Measurements from ENCODE around the gene ZNF804A. TPM values are rescaled to one million over a fixed set of nuclear protein-coding genes. Genes with fewer than 3 reads are reported as not detected.

The ZNF804A gene
- total RNA-seq, 1 donor from 2014 or later = 0.32 TPM

- no peak overlapping the region for H3K4me3 Mint-ChIP-seq (ENCODE audit: unreplicated experiment)
- H3K36me3 ChIP-seq (ENCODE audit: insufficient read depth, low read length) = no peaks in the 10 kb centered on the region
- no peaks in the 10 kb centered on the region for H3K4me1 ChIP-seq (ENCODE audit: insufficient read depth, low read length)
- FAIRE-seq (no peak), DNase-seq (ENCODE audit: low read depth) (no peak)
- no peaks in the 10 kb centered on the region for H3K4me1 Mint-ChIP-seq (ENCODE audit: low read depth, unreplicated experiment)
- no peaks in the 10 kb centered on the region for H4K20me1 ChIP-seq (ENCODE audit: insufficient read depth, low read length)
- no peaks in the 10 kb centered on the region for H3K9me3 Mint-ChIP-seq (ENCODE audit: unreplicated experiment)
- H3K4me3 ChIP-seq (ENCODE audit: insufficient read depth, low read depth, low read length) = no peak overlapping the region
- no peak overlapping the region for H2AFZ ChIP-seq (ENCODE audit: low read depth, low read length)
- no peak overlapping the region for H3K27ac ChIP-seq (ENCODE audit: low read depth, low read length)
- H3K36me3 Mint-ChIP-seq (ENCODE audit: low read depth, unreplicated experiment) = no peaks in the 10 kb centered on the region
- H3K9me3 ChIP-seq (ENCODE audit: insufficient read depth, low read depth, low read length) = no peaks in the 10 kb centered on the region
- no peak overlapping the region for H3K27ac Mint-ChIP-seq (ENCODE audit: unreplicated experiment)
- H3K27me3 ChIP-seq (ENCODE audit: insufficient read depth, low read length) = no peaks in the 10 kb centered on the region
- H3K4me2 ChIP-seq (ENCODE audit: low read length) = no peak overlapping the region
- no peaks in the 10 kb centered on the region for H3K27me3 Mint-ChIP-seq (ENCODE audit: low read depth, unreplicated experiment)
- TF ChIP-seq EZH2 (IDR thresholded peaks at IDR 0.05; ENCODE audit: insufficient read depth, low read length) (no peak), CTCF (IDR thresholded peaks at IDR 0.05; ENCODE audit: insufficient read depth, low read depth, low read length) (no peak)
- no peaks in the 10 kb centered on the region for H3K79me2 ChIP-seq (ENCODE audit: insufficient read depth, low read length)
- H3K9ac ChIP-seq (ENCODE audit: low read length) = no peak overlapping the region
Measured at GRCh38 chr2:184729581-184729980, 131.3 kb downstream of the ZNF804A start.

GRCh38 chr2:184730288-184730687 is 132.0 kb downstream of the ZNF804A start:
- Histone ChIP-seq H3K27me3 (ENCODE audit: insufficient read depth, low read length) (no peaks in the 10 kb centered on the region), H3K79me2 (ENCODE audit: insufficient read depth, low read length) (no peaks in the 10 kb centered on the region), H4K20me1 (ENCODE audit: insufficient read depth, low read length) (no peaks in the 10 kb centered on the region), H2AFZ (ENCODE audit: low read depth, low read length) (no peak overlapping the region), H3K4me3 (ENCODE audit: insufficient read depth, low read depth, low read length) (no peak overlapping the region), H3K9me3 (ENCODE audit: insufficient read depth, low read depth, low read length) (no peaks in the 10 kb centered on the region), H3K4me2 (ENCODE audit: low read length) (no peak overlapping the region), H3K36me3 (ENCODE audit: insufficient read depth, low read length) (no peaks in the 10 kb centered on the region), H3K4me1 (ENCODE audit: insufficient read depth, low read length) (no peaks in the 10 kb centered on the region), H3K9ac (ENCODE audit: low read length) (no peak overlapping the region), H3K27ac (ENCODE audit: low read depth, low read length) (no peak overlapping the region)
- H3K27me3 Mint-ChIP-seq (ENCODE audit: low read depth, unreplicated experiment) = no peaks in the 10 kb centered on the region
- H3K27ac Mint-ChIP-seq (ENCODE audit: unreplicated experiment) = no peak overlapping the region
- FAIRE-seq (no peak), DNase-seq (ENCODE audit: low read depth) (no peak)
- H3K4me1 Mint-ChIP-seq (ENCODE audit: low read depth, unreplicated experiment) = no peaks in the 10 kb centered on the region
- H3K9me3 Mint-ChIP-seq (ENCODE audit: unreplicated experiment) = no peaks in the 10 kb centered on the region
- H3K36me3 Mint-ChIP-seq (ENCODE audit: low read depth, unreplicated experiment) = no peaks in the 10 kb centered on the region
- TF ChIP-seq CTCF (IDR thresholded peaks at IDR 0.05; ENCODE audit: insufficient read depth, low read depth, low read length) (no peak), EZH2 (IDR thresholded peaks at IDR 0.05; ENCODE audit: insufficient read depth, low read length) (no peak)
- no peak overlapping the region for H3K4me3 Mint-ChIP-seq (ENCODE audit: unreplicated experiment)

GRCh38 chr2:184734338-184734737 is 136.0 kb downstream of the ZNF804A start:
- no peaks in the 10 kb centered on the region for H3K9me3 ChIP-seq (ENCODE audit: insufficient read depth, low read depth, low read length)
- no peak overlapping the region for H3K9ac ChIP-seq (ENCODE audit: low read length)
- Mint-ChIP-seq H3K4me1 (ENCODE audit: low read depth, unreplicated experiment) (no peaks in the 10 kb centered on the region), H3K36me3 (ENCODE audit: low read depth, unreplicated experiment) (no peaks in the 10 kb centered on the region), H3K4me3 (ENCODE audit: unreplicated experiment) (no peak overlapping the region), H3K9me3 (ENCODE audit: unreplicated experiment) (no peaks in the 10 kb centered on the region), H3K27ac (ENCODE audit: unreplicated experiment) (no peak overlapping the region), H3K27me3 (ENCODE audit: low read depth, unreplicated experiment) (no peaks in the 10 kb centered on the region)
- H3K27ac ChIP-seq (ENCODE audit: low read depth, low read length) = no peak overlapping the region
- no peaks in the 10 kb centered on the region for H3K27me3 ChIP-seq (ENCODE audit: insufficient read depth, low read length)
- no peak for FAIRE-seq
- no peak overlapping the region for H3K4me2 ChIP-seq (ENCODE audit: low read length)
- H2AFZ ChIP-seq (ENCODE audit: low read depth, low read length) = no peak overlapping the region
- TF ChIP-seq CTCF (IDR thresholded peaks at IDR 0.05; ENCODE audit: insufficient read depth, low read depth, low read length) (no peak), EZH2 (IDR thresholded peaks at IDR 0.05; ENCODE audit: insufficient read depth, low read length) (no peak)
- no peaks in the 10 kb centered on the region for H3K79me2 ChIP-seq (ENCODE audit: insufficient read depth, low read length)
- no peaks in the 10 kb centered on the region for H3K36me3 ChIP-seq (ENCODE audit: insufficient read depth, low read length)
- no peak overlapping the region for H3K4me3 ChIP-seq (ENCODE audit: insufficient read depth, low read depth, low read length)
- H4K20me1 ChIP-seq (ENCODE audit: insufficient read depth, low read length) = no peaks in the 10 kb centered on the region
- no peaks in the 10 kb centered on the region for H3K4me1 ChIP-seq (ENCODE audit: insufficient read depth, low read length)
- DNase-seq (ENCODE audit: low read depth) = no peak

Data from astrocyte (in vitro differentiated cells and primary cell).